GM06990 (cell line): ENCODE data around the gene DAAM1.

Source experiments
- DNase-seq: peaks from one replicate; pipeline ENCODE4 v3.0.0-alpha.2; 2011; ENCODE audit not compliant: insufficient read length; ENCODE audit errors: extremely low read depth
- H3K27me3 ChIP-seq: replicated peaks from 2 replicates; pipeline ENCODE4 v1.6.0; 2011; ENCODE audit warnings: low read length; ENCODE audit not compliant: control insufficient read depth, insufficient read depth
- H3K36me3 ChIP-seq: 2 replicates; pipeline ENCODE4 v1.5.1; 2011; ENCODE audit warnings: low read length; ENCODE audit not compliant: control insufficient read depth, insufficient read depth
- H3K4me3 ChIP-seq: replicated peaks from 2 replicates; pipeline ENCODE4 v1.5.1; 2011; ENCODE audit warnings: low read depth, mild to moderate bottlenecking, control low read depth, low read length
- TF ChIP-seq, protein P1 (sequence below): IDR thresholded peaks from 2 replicates; pipeline ENCODE4 v1.5.1; 2011; ENCODE audit warnings: low read length, control low read depth, mild to moderate bottlenecking, inconsistent platforms; ENCODE audit not compliant: insufficient read depth, poor library complexity, severe bottlenecking

The DAAM1 gene

DNA sequence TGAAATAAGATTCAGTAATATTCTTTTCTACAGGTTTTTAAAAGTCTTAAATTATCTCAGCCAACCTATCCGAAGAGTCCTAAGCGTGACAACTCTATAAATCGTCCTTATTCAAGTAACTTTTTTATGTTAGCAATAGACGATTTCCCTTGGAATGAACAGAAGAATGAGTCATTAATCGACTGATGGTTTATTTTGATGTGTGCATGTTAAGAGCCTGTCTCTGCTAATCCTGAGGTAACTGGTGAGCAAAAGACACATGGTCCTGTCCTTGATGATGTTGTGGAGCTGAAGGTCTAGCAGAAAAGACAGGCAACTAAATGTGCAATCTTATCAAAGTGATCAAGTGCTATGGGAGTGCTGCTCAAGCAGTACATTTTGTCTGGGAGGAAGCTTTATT lies 80.4 kb downstream of the DAAM1 start:
- TF ChIP-seq, protein P1, sequence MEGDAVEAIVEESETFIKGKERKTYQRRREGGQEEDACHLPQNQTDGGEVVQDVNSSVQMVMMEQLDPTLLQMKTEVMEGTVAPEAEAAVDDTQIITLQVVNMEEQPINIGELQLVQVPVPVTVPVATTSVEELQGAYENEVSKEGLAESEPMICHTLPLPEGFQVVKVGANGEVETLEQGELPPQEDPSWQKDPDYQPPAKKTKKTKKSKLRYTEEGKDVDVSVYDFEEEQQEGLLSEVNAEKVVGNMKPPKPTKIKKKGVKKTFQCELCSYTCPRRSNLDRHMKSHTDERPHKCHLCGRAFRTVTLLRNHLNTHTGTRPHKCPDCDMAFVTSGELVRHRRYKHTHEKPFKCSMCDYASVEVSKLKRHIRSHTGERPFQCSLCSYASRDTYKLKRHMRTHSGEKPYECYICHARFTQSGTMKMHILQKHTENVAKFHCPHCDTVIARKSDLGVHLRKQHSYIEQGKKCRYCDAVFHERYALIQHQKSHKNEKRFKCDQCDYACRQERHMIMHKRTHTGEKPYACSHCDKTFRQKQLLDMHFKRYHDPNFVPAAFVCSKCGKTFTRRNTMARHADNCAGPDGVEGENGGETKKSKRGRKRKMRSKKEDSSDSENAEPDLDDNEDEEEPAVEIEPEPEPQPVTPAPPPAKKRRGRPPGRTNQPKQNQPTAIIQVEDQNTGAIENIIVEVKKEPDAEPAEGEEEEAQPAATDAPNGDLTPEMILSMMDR: no peak
- DNase-seq: no peak
- no peak overlapping the region for H3K4me3 ChIP-seq
- no peaks in the 10 kb centered on the region; the same call in 1 of the 2 replicates for H3K36me3 ChIP-seq
- H3K27me3 ChIP-seq: no peaks in the 10 kb centered on the region

DNA sequence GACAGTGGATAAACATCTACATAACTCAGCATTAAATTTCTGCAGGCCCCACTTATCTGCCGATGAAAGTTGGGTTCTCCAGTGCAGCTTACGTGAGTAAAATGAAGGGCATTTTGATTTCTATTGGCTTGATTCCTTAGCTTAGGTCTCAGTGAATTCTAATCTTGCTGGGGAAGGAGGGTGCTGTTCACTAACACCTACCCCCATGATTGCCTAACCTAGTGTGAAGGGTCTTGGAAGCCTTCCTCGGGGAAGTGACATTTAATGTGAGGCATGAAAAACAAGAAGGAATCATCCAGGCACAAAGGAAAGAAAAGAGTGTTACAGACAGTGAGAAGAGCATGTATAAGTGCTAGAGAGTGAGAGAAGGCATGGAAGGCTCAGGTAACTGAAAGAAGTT lies 81.0 kb downstream of the DAAM1 start:
- Histone ChIP-seq H3K36me3 (no peaks in the 10 kb centered on the region; the same call in 1 of the 2 replicates), H3K27me3 (no peaks in the 10 kb centered on the region), H3K4me3 (no peak overlapping the region)
- DNase-seq: no peak
- TF ChIP-seq, protein P1: no peak

DNA sequence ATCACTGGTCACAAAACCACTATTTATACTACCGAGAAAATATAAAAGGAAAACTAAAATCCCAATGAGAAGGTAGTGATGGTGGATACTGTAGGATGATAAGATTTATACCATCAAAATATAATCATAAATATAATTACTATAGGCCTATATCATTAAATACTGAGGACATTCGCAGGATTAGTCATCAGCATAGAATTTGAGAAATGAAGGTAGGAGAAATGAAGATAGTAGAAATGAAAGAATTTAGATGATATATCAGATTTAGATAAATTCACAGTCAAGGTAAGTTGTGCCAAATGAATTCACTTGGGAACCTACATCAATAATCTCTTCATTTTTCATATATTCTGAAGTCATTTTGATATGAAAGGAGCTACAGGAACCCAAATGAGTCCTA lies 82.8 kb downstream of the DAAM1 start:
- no peak for DNase-seq
- TF ChIP-seq, protein P1: no peak

DNA sequence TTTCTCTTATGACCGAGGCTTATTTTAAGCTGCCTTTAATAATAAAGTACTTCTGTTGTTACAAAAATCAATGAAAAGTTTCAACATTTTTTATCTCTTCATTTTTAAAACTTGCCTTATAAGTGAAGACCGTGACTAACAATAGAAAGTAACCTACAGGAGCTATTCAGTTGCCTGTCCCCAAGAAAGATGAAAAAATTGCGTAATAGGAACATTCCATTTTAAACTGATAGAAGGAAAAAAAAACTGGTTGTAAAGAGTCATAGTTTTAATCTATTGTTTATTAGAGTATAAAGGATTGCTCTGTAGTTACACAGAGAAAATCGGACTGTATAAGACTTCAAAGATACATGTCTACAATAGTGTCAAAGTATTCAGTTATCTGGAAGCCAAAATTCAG lies 83.3 kb downstream of the DAAM1 start:
- H3K36me3 ChIP-seq: no peaks in the 10 kb centered on the region; the same call in 1 of the 2 replicates
- no peaks in the 10 kb centered on the region for H3K27me3 ChIP-seq
- DNase-seq: no peak
- TF ChIP-seq, protein P1: no peak
- no peak overlapping the region for H3K4me3 ChIP-seq

More for the DNA sequence above, 82.8 kb downstream of the DAAM1 start:
- H3K36me3 ChIP-seq: no peaks in the 10 kb centered on the region; the same call in 1 of the 2 replicates
- no peaks in the 10 kb centered on the region for H3K27me3 ChIP-seq
- no peak overlapping the region for H3K4me3 ChIP-seq

DNA sequence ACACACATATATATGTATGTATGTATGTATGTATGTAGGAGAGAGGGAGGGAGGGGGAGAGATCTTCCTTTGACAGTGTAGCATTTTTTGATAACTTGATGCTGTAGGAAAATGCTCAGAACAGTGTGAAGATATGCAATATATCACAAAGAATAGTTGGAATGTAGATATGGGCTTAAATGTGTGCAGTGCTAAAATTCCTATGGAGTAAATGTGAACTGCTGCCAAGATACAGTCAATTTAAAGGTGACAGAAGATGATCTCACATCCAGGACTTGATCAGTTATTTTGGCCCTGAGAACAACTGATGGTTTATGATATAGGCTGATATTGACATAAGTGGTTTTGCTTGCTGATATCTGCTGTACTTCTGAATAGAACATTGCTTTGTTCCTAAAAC lies 84.2 kb downstream of the DAAM1 start:
- DNase-seq: no peak
- H3K27me3 ChIP-seq: no peaks in the 10 kb centered on the region
- TF ChIP-seq, protein P1: no peak
- no peaks in the 10 kb centered on the region; the same call in 1 of the 2 replicates for H3K36me3 ChIP-seq
- H3K4me3 ChIP-seq: no peak overlapping the region

DNA sequence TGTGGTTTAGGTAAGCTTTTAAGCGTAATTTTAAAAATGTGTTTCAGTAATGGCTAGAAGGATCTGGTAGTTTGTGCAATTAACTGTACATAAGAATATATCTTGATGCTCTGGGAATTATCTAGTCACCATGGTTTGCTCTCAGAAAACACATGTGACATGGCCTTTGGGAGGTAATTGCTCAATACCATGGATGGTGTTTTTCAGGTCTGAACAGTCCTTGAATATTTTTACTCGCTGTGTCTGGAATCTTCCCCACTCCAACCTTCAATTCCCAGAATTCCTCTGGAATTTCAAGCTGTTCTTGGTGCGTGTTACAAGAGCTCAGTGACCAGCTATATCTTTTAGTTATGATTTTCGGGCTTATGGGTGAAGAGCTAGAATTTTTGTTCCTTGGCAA lies 85.3 kb downstream of the DAAM1 start:
- H3K4me3 ChIP-seq: no peak overlapping the region
- TF ChIP-seq, protein P1: no peak
- no peak for DNase-seq
- no peaks in the 10 kb centered on the region; the same call in 1 of the 2 replicates for H3K36me3 ChIP-seq
- no peaks in the 10 kb centered on the region for H3K27me3 ChIP-seq
